ENCODE measurements around the gene NOTCH1.

Gene NOTCH1

DNA sequence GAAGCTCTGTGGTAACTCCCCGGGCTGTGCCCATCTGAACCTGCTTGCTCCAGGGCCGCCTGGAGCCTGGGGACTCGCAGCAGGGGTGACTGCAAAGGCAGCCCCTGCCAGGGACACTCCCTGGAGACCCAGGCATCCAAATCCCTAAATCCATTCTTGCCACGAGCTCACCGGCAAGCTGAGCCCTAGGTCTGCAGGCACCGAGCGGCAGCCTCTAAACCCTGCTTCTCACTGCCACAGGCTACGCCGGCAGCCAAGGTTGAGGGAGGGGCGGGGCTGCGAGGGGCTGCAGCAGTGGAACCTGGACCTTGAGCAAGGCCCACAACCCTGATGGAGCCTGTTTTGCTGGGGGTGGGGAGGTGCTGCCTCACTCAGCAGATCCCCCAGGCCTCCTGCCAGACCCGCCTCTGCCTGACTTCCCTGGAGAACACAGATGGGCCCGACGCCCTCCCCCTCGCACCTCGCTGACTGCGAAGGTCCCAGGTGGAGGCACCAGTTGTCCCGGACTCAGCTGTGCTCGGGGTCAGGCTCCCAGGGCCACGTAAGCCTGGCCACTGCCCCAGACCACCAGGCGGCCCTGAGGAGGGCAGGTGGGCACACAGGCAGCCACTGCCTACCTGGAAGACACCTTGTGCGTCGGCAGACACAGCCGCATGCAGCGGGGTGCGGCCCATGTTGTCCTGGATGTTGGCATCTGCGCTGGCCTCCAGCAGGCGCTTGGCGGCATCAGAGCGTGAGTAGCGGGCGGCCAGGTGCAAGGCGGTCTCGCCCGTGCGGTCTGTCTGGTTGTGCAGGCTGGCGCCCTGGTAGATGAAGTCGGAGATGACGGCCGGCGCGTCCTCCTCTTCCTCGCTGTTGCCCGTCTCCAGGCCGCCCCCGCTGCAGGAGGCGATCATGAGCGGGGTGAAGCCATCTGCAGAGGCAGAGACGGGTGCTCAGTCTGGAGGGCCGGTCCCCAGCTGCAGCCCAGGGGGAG, 45.6 kb downstream of the NOTCH1 start:
- Histone ChIP-seq H3K4me3 (ENCODE audit: low read length) (no peak overlapping the region), H3K4me1 (ENCODE audit: control insufficient read depth, insufficient read depth, low read length) (no peaks in the 10 kb centered on the region), H3K27me3 (ENCODE audit: control insufficient read depth, insufficient read depth, low read length) (no peaks in the 10 kb centered on the region), H3K9ac (ENCODE audit: low read length) (no peak overlapping the region), H3K9me3 (ENCODE audit: control insufficient read depth, low read length) (no peaks in the 10 kb centered on the region), H3K36me3 (ENCODE audit: control insufficient read depth, insufficient read depth, low read length) (no peaks in the 10 kb centered on the region)

DNA sequence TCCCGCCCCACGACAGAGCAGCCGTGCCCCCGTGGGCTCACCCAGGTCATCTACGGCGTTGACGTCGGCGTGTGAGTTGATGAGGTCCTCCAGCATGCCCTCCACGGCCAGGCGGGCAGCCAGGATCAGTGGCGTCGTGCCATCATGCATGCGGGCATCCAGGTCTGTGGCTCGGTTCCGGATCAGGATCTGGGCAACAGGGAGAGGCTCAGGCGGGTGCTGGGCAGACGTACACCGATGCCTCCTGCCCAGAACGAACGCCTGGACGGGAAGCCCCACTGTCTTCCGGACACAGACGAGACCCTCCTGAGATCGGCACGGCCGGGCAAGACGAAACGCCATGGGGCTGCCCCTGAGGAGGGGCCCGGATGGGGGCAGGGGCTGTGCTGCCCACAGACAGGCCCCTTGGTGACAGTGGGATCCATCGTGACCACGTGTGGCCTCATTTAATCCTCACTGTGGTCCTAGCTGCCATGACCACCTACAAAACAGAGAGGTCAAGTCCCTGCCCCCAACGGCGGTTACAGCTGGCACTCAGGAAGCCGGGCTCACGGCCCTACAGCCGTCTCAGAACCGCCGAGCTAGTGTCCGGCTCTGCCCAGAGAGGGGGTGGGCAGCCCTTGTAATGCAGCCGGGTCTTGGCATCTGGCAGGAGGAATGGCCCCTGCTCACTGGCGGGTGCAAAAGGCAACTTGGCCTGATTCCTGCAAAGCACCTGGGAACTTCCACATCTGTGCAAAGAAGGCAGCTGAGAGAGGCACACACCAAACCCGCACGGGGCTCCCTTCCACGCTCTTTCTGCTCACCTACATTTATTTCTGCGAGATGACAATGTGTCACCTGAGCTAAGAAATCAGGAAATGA, 46.5 kb downstream of the NOTCH1 start:
- no peaks in the 10 kb centered on the region for H3K4me1 ChIP-seq (ENCODE audit: control insufficient read depth, insufficient read depth, low read length)
- H3K9ac ChIP-seq (ENCODE audit: low read length) = no peak overlapping the region
- H3K9me3 ChIP-seq (ENCODE audit: control insufficient read depth, low read length) = no peaks in the 10 kb centered on the region
- no peak overlapping the region for H3K4me3 ChIP-seq (ENCODE audit: low read length)
- H3K27me3 ChIP-seq (ENCODE audit: control insufficient read depth, insufficient read depth, low read length) = no peaks in the 10 kb centered on the region
- no peaks in the 10 kb centered on the region for H3K36me3 ChIP-seq (ENCODE audit: control insufficient read depth, insufficient read depth, low read length)

DNA sequence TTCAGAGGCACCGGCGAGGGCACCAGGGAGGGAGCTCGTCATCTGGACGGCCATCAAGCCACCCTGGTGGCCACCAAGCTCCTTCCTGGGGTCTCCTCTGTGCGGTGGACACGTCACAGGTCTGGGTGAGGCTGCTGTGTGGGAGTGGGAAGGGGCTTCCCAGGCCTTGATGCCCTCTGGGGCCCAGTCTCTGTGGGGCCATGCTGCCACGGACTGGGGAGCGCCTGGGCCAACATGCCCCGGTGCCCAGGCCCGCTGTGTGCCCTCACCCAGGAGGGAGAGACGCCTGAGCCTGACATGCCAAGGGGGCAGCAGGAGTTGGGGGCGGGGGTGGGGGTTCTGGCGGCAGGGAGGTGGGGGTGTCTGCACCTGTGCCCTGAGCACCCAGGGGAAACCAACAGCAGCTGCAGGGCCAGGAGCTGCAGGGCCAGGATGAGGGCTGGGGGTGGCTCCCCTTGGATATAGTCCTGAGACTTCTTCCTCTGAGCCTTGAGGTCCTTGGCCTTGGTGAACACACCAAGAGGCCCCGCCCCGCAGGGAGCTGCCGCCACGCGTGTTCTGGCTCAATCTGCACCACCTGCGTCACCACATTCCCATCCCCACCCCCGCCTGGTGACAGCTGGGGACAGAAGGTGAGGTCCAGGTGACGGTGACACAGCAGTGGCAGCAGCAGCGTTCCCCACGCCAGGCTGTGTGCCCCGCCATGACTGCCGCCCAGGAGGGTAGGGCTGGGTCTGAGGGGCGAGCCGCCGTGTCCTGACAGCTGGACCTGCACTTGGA, 47.7 kb downstream of the NOTCH1 start:
- H3K27me3 ChIP-seq (ENCODE audit: control insufficient read depth, insufficient read depth, low read length) = no peaks in the 10 kb centered on the region

DNA sequence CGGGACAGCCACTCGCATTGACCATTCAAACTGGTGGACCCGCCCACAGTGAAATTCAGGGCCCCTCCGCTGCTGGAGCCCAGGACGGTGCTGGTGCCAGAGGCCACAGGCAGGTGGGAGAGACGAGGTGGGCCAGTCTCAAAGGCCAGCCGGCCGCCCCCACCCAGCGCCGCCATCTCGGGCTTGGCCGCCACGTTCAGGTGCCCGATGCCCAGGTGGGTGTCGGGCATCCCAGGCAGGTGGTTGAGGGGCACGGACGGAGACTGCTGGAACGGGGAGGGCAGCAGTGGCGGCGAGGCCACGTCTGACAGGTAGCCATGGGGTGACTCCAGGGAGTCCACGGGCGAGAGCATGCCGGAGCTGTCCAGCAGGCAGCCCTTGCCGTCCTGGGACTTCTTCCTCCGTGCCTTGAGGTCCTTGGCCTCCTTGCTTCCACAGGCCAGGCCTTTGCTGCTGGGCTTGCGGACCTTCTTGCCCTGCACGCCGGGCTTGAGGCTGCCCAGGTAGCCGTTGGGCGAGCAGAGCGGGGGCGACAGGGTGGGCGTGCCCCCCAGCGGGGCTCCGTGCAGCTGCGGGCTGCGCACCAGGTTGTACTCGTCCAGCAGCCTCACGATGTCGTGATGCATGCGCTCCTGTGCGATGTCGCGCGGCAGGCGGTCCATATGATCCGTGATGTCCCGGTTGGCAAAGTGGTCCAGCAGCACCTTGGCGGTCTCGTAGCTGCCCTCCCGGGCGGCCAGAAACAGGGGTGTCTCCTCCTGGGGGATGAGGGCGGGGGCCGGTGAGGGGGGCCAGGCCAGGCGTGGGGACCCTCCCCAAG, 48.8 kb downstream of the NOTCH1 start:
- H3K36me3 ChIP-seq (ENCODE audit: control insufficient read depth, insufficient read depth, low read length) = no peaks in the 10 kb centered on the region
- no peaks in the 10 kb centered on the region for H3K4me1 ChIP-seq (ENCODE audit: control insufficient read depth, insufficient read depth, low read length)
- no peaks in the 10 kb centered on the region for H3K27me3 ChIP-seq (ENCODE audit: control insufficient read depth, insufficient read depth, low read length)
- no peak overlapping the region for H3K4me3 ChIP-seq (ENCODE audit: low read length)
- no peak overlapping the region for H3K9ac ChIP-seq (ENCODE audit: low read length)
- H3K9me3 ChIP-seq (ENCODE audit: control insufficient read depth, low read length) = no peaks in the 10 kb centered on the region

More for the DNA sequence above, 47.7 kb downstream of the NOTCH1 start:
- H3K9ac ChIP-seq (ENCODE audit: low read length) = no peak overlapping the region
- no peaks in the 10 kb centered on the region for H3K9me3 ChIP-seq (ENCODE audit: control insufficient read depth, low read length)
- H3K36me3 ChIP-seq (ENCODE audit: control insufficient read depth, insufficient read depth, low read length) = no peaks in the 10 kb centered on the region
- H3K4me3 ChIP-seq (ENCODE audit: low read length) = no peak overlapping the region
- H3K4me1 ChIP-seq (ENCODE audit: control insufficient read depth, insufficient read depth, low read length) = no peaks in the 10 kb centered on the region

DNA sequence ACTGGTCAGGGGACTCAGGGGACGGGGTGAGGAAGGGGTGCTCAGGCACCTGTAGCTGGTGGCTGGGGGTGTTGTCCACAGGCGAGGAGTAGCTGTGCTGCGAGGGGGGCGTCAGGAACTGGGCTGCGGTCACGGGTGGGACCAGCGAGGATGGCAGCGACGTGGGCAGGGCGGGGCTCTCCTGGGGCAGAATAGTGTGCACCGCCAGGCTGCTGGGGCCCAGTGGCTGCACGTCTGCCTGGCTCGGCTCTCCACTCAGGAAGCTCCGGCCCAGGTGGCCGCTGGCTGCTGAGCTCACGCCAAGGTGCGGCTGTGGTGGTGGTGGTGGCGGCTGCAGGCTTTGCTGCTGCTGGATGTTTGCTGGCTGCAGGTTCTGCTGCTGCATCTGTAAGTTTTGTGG, 49.7 kb downstream of the NOTCH1 start:
- no peak overlapping the region for H3K9ac ChIP-seq (ENCODE audit: low read length)
- H3K4me3 ChIP-seq (ENCODE audit: low read length) = no peak overlapping the region
- no peaks in the 10 kb centered on the region for H3K4me1 ChIP-seq (ENCODE audit: control insufficient read depth, insufficient read depth, low read length)
- no peaks in the 10 kb centered on the region for H3K9me3 ChIP-seq (ENCODE audit: control insufficient read depth, low read length)
- no peaks in the 10 kb centered on the region for H3K36me3 ChIP-seq (ENCODE audit: control insufficient read depth, insufficient read depth, low read length)
- no peaks in the 10 kb centered on the region for H3K27me3 ChIP-seq (ENCODE audit: control insufficient read depth, insufficient read depth, low read length)

DNA sequence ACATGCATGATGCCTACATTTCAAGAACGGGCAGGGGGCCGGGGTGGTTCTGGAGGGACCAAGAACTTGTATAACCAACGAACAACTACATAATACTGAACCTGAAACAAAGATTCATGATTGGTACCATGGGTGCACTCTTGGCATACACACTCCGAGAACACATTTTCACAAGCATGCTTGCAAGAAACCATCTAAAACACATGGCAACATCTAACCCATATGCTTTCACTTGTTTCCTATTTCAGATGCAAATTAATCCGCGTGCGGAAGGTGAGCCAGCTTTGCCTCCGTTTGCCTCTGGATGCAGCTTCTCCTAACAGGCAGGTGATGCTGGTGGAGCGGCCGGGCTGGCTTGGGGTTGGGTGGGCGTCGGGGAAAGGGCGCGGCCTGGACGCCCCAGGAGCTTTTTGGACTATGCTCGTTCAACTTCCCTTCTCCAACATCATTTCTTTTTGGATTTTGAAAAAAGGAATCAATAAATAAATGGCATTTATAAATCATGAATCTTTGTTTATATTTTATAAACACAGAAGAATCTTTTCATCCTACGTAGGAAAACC, 50.5 kb downstream of the NOTCH1 start:
- H3K9me3 ChIP-seq (ENCODE audit: control insufficient read depth, low read length) = no peaks in the 10 kb centered on the region
- H3K4me3 ChIP-seq (ENCODE audit: low read length) = no peak overlapping the region
- no peaks in the 10 kb centered on the region for H3K27me3 ChIP-seq (ENCODE audit: control insufficient read depth, insufficient read depth, low read length)
- no peaks in the 10 kb centered on the region for H3K36me3 ChIP-seq (ENCODE audit: control insufficient read depth, insufficient read depth, low read length)
- H3K4me1 ChIP-seq (ENCODE audit: control insufficient read depth, insufficient read depth, low read length) = no peaks in the 10 kb centered on the region
- H3K9ac ChIP-seq (ENCODE audit: low read length) = no peak overlapping the region

DNA sequence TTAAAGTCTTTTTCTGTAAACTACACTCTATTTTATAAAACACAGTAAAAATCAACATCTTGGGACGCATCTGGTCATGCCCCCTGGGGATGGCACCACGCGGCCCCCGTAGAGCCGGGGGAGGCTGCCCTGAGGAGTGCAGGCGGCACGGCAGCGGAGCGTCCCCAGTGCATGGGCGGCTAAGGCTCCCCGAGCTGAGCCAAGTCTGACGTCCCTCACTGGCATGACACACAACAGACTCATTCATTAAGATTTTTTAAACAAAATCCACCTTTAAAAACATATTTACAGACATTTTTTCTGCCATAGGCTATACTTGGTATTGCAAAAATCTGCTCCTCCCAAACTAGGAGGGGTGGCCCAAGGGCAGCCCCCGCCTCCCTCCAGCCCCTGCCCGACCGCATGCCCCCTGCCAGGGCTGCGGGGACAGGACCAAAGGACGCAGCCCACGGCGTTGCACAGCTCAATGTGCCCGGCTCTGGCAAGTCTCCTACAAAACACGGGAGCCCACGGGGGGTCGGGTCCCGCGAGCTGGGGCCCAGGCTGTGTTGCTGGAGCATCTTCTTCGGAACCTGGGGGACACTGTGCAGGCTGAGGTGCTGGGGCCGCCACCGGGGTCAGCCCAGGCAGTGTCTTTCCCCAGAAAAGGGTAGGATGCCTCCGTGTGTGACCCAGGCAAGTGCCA, 51.2 kb downstream of the NOTCH1 start:
- no peak overlapping the region for H3K9ac ChIP-seq (ENCODE audit: low read length)
- H3K4me1 ChIP-seq (ENCODE audit: control insufficient read depth, insufficient read depth, low read length) = no peaks in the 10 kb centered on the region
- H3K27me3 ChIP-seq (ENCODE audit: control insufficient read depth, insufficient read depth, low read length) = no peaks in the 10 kb centered on the region
- H3K9me3 ChIP-seq (ENCODE audit: control insufficient read depth, low read length) = no peaks in the 10 kb centered on the region
- H3K36me3 ChIP-seq (ENCODE audit: control insufficient read depth, insufficient read depth, low read length) = no peaks in the 10 kb centered on the region
- no peak overlapping the region for H3K4me3 ChIP-seq (ENCODE audit: low read length)

DNA sequence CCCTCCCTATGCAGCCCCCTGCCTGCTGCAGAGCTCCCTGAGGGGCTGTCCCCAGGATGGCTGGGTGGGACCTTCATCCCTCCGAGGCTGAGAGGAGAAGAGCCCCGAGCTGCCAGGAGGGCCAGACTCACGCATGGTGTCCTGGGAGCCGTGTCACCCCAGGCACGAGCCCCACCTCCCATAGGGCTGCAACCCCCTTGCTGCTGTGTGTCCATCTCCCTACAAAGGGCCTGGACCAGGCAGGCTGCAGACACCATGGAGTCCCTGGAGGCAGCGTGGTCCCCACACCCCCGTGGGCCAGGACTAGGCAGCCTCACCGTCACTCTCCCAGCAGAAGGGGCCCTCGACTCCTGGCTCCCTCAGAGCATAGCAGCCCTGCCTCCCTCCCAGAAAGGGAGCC, 51.8 kb downstream of the NOTCH1 start:
- Histone ChIP-seq H3K27me3 (ENCODE audit: control insufficient read depth, insufficient read depth, low read length) (no peaks in the 10 kb centered on the region), H3K36me3 (ENCODE audit: control insufficient read depth, insufficient read depth, low read length) (no peaks in the 10 kb centered on the region), H3K4me1 (ENCODE audit: control insufficient read depth, insufficient read depth, low read length) (no peaks in the 10 kb centered on the region), H3K4me3 (ENCODE audit: low read length) (no peak overlapping the region), H3K9ac (ENCODE audit: low read length) (no peak overlapping the region), H3K9me3 (ENCODE audit: control insufficient read depth, low read length) (no peaks in the 10 kb centered on the region)

DNA sequence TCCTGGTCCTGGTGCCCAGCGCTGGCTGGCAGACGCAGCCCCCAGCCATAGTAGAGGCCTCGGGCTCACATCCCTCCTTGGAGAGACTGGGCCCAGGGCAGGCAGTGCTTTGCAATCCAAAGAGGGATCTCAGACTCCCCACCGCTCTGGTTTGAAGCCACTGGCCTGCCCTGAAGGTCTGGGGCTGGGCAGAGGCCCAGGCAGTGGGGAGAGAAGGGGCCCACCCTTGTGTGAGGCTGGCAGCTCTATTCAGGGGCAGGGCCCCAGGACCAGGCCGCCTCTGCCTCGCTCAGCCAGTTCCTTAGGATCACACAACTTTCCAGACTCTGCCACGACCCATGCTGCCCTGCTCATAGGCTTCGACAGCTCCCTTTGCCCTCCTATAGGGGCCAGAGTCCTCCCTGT, 52.3 kb downstream of the NOTCH1 start:
- Histone ChIP-seq H3K9me3 (ENCODE audit: control insufficient read depth, low read length) (no peaks in the 10 kb centered on the region), H3K4me1 (ENCODE audit: control insufficient read depth, insufficient read depth, low read length) (no peaks in the 10 kb centered on the region), H3K9ac (ENCODE audit: low read length) (no peak overlapping the region), H3K27me3 (ENCODE audit: control insufficient read depth, insufficient read depth, low read length) (peaks cover under 1% of the 10 kb centered on the region), H3K4me3 (ENCODE audit: low read length) (no peak overlapping the region), H3K36me3 (ENCODE audit: control insufficient read depth, insufficient read depth, low read length) (no peaks in the 10 kb centered on the region)

DNA sequence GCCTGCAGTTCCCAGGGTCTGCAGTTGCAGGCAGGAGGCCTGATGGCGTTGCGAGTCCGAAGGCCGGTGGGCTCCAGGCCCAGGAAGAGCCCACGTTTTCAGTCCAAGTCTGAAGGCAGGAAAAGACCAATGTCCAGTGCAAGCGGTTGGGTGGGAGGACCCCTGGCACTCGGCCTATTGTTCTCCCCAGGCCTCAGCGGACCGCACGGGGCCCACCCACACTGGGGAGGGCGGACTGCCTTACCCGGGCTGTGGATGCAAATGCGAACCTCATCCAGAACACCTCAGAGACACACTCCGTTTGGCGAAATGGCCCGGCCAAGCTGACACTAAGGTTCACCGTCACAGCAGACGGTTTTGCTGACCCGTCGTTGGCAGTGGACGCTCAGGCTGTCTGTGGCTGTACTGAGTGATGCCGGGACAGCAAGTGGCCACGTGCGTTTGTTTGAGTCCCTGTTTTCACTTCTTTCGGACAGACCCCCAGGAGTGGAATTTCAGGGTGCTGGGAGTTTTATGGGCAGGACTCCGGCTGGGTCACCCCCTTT, 52.8 kb downstream of the NOTCH1 start:
- H3K9ac ChIP-seq (ENCODE audit: low read length) = no peak overlapping the region
- no peaks in the 10 kb centered on the region for H3K36me3 ChIP-seq (ENCODE audit: control insufficient read depth, insufficient read depth, low read length)
- no peak overlapping the region for H3K4me3 ChIP-seq (ENCODE audit: low read length)
- H3K4me1 ChIP-seq (ENCODE audit: control insufficient read depth, insufficient read depth, low read length) = peaks cover 3% of the 10 kb centered on the region
- H3K27me3 ChIP-seq (ENCODE audit: control insufficient read depth, insufficient read depth, low read length) = peaks cover 5% of the 10 kb centered on the region
- no peaks in the 10 kb centered on the region for H3K9me3 ChIP-seq (ENCODE audit: control insufficient read depth, low read length)
